ENCODE results near the gene SLC35B2.

The SLC35B2 gene

GRCh38 chr6:44278774-44279697 lies 21.7 kb upstream of the SLC35B2 start:
- H2BK5ac ChIP-seq (ENCODE audit: low read length): no peak overlapping the region
- DNase-seq: no peak
- no peak overlapping the region for H3K23ac ChIP-seq (ENCODE audit: low read length)
- H3K18ac ChIP-seq (ENCODE audit: low read length): no peak overlapping the region
- no peak overlapping the region for H3K9ac ChIP-seq (ENCODE audit: low read length)
- no peak overlapping the region for H3K4ac ChIP-seq (ENCODE audit: low read depth, low read length)
- H3K4me2 ChIP-seq (ENCODE audit: low read length): no peak overlapping the region
- WGBS (ENCODE audit: extremely low coverage, insufficient coverage, low lambda C conversion rate): no CpG with 5 or more reads among the region's 9 CpGs
- no peak overlapping the region for H3K4me3 ChIP-seq (ENCODE audit: low read length)
- no peaks in the 10 kb centered on the region for H3K36me3 ChIP-seq (ENCODE audit: control insufficient read depth, insufficient read depth, low read length)
- no peak overlapping the region for H3K56ac ChIP-seq (ENCODE audit: low read length)
- no peaks in the 10 kb centered on the region for H3K79me2 ChIP-seq (ENCODE audit: control insufficient read depth, insufficient read depth, low read length)
- no peak overlapping the region for H2AK5ac ChIP-seq (ENCODE audit: low read length)
- no peak overlapping the region for H3K27ac ChIP-seq (ENCODE audit: low read depth, low read length)
- H2BK15ac ChIP-seq (replicated peaks; ENCODE audit: low read depth): no peak overlapping the region
- H4K8ac ChIP-seq (ENCODE audit: low read depth, low read length): no peak overlapping the region
- H2BK120ac ChIP-seq (ENCODE audit: low read depth, low read length): no peak overlapping the region
- no peaks in the 10 kb centered on the region for H3K4me1 ChIP-seq (ENCODE audit: control insufficient read depth, low read depth, low read length)
- H3K79me1 ChIP-seq (ENCODE audit: low read length): no peaks in the 10 kb centered on the region
- no peak overlapping the region for H4K5ac ChIP-seq (ENCODE audit: low read length)
- H3K27me3 ChIP-seq (ENCODE audit: insufficient read depth, low read length, poor library complexity): no peaks in the 10 kb centered on the region

GRCh38 chr6:44278315-44278714 lies 21.0 kb upstream of the SLC35B2 start:
- Histone ChIP-seq H3K18ac (ENCODE audit: low read length) (no peak overlapping the region), H3K4ac (ENCODE audit: low read depth, low read length) (no peak overlapping the region), H2BK15ac (replicated peaks; ENCODE audit: low read depth) (no peak overlapping the region), H2BK120ac (ENCODE audit: low read depth, low read length) (no peak overlapping the region), H2AK5ac (ENCODE audit: low read length) (no peak overlapping the region), H4K5ac (ENCODE audit: low read length) (no peak overlapping the region), H3K56ac (ENCODE audit: low read length) (no peak overlapping the region), H3K4me1 (ENCODE audit: control insufficient read depth, low read depth, low read length) (no peaks in the 10 kb centered on the region), H3K27me3 (ENCODE audit: insufficient read depth, low read length, poor library complexity) (no peaks in the 10 kb centered on the region), H4K8ac (ENCODE audit: low read depth, low read length) (no peak overlapping the region), H3K27ac (ENCODE audit: low read depth, low read length) (no peak overlapping the region), H3K36me3 (ENCODE audit: control insufficient read depth, insufficient read depth, low read length) (no peaks in the 10 kb centered on the region), H3K9ac (ENCODE audit: low read length) (no peak overlapping the region), H3K23ac (ENCODE audit: low read length) (no peak overlapping the region), H3K79me2 (ENCODE audit: control insufficient read depth, insufficient read depth, low read length) (no peaks in the 10 kb centered on the region), H2BK5ac (ENCODE audit: low read length) (no peak overlapping the region), H3K4me2 (ENCODE audit: low read length) (no peak overlapping the region), H3K79me1 (ENCODE audit: low read length) (no peaks in the 10 kb centered on the region), H3K4me3 (ENCODE audit: low read length) (no peak overlapping the region)
- DNase-seq: no peak
- no CpG with 5 or more reads among the region's 3 CpGs for WGBS (ENCODE audit: extremely low coverage, insufficient coverage, low lambda C conversion rate)

- no peak overlapping the region for H2BK120ac ChIP-seq (ENCODE audit: low read depth, low read length)
- no peaks in the 10 kb centered on the region for H3K4me1 ChIP-seq (ENCODE audit: control insufficient read depth, low read depth, low read length)
- H3K56ac ChIP-seq (ENCODE audit: low read length): no peak overlapping the region
- H2BK5ac ChIP-seq (ENCODE audit: low read length): no peak overlapping the region
- H3K36me3 ChIP-seq (ENCODE audit: control insufficient read depth, insufficient read depth, low read length): no peaks in the 10 kb centered on the region
- no peak for DNase-seq
- H3K4me3 ChIP-seq (ENCODE audit: low read length): no peak overlapping the region
- H3K4me2 ChIP-seq (ENCODE audit: low read length): no peak overlapping the region
- no peak overlapping the region for H3K23ac ChIP-seq (ENCODE audit: low read length)
- no CpG with 5 or more reads among the region's 7 CpGs for WGBS (ENCODE audit: extremely low coverage, insufficient coverage, low lambda C conversion rate)
- no peak overlapping the region for H3K4ac ChIP-seq (ENCODE audit: low read depth, low read length)
- no peaks in the 10 kb centered on the region for H3K79me2 ChIP-seq (ENCODE audit: control insufficient read depth, insufficient read depth, low read length)
- no peak overlapping the region for H4K5ac ChIP-seq (ENCODE audit: low read length)
- H3K18ac ChIP-seq (ENCODE audit: low read length): no peak overlapping the region
- no peaks in the 10 kb centered on the region for H3K27me3 ChIP-seq (ENCODE audit: insufficient read depth, low read length, poor library complexity)
- no peak overlapping the region for H4K8ac ChIP-seq (ENCODE audit: low read depth, low read length)
- H3K27ac ChIP-seq (ENCODE audit: low read depth, low read length): no peak overlapping the region
- H3K79me1 ChIP-seq (ENCODE audit: low read length): no peaks in the 10 kb centered on the region
- H2BK15ac ChIP-seq (replicated peaks; ENCODE audit: low read depth): no peak overlapping the region
- no peak overlapping the region for H3K9ac ChIP-seq (ENCODE audit: low read length)
- H2AK5ac ChIP-seq (ENCODE audit: low read length): no peak overlapping the region
Observed at GRCh38 chr6:44277763-44278162, 20.4 kb upstream of the SLC35B2 start.

- H3K4me1 ChIP-seq (ENCODE audit: control insufficient read depth, low read depth, low read length): no peaks in the 10 kb centered on the region
- no peak overlapping the region for H3K18ac ChIP-seq (ENCODE audit: low read length)
- H3K27me3 ChIP-seq (ENCODE audit: insufficient read depth, low read length, poor library complexity): no peaks in the 10 kb centered on the region
- no peak overlapping the region for H3K27ac ChIP-seq (ENCODE audit: low read depth, low read length)
- no peaks in the 10 kb centered on the region for H3K36me3 ChIP-seq (ENCODE audit: control insufficient read depth, insufficient read depth, low read length)
- no peak overlapping the region for H4K5ac ChIP-seq (ENCODE audit: low read length)
- H3K4me3 ChIP-seq (ENCODE audit: low read length): no peak overlapping the region
- H3K9ac ChIP-seq (ENCODE audit: low read length): no peak overlapping the region
- H4K8ac ChIP-seq (ENCODE audit: low read depth, low read length): no peak overlapping the region
- no peak overlapping the region for H2BK120ac ChIP-seq (ENCODE audit: low read depth, low read length)
- no peak overlapping the region for H3K4me2 ChIP-seq (ENCODE audit: low read length)
- DNase-seq: no peak
- no CpG with 5 or more reads among the region's 23 CpGs for WGBS (ENCODE audit: extremely low coverage, insufficient coverage, low lambda C conversion rate)
- H3K4ac ChIP-seq (ENCODE audit: low read depth, low read length): no peak overlapping the region
- no peak overlapping the region for H2BK5ac ChIP-seq (ENCODE audit: low read length)
- H3K23ac ChIP-seq (ENCODE audit: low read length): no peak overlapping the region
- H3K56ac ChIP-seq (ENCODE audit: low read length): no peak overlapping the region
- no peaks in the 10 kb centered on the region for H3K79me2 ChIP-seq (ENCODE audit: control insufficient read depth, insufficient read depth, low read length)
- no peak overlapping the region for H2AK5ac ChIP-seq (ENCODE audit: low read length)
- no peak overlapping the region for H2BK15ac ChIP-seq (replicated peaks; ENCODE audit: low read depth)
- no peaks in the 10 kb centered on the region for H3K79me1 ChIP-seq (ENCODE audit: low read length)
Observed at GRCh38 chr6:44276667-44277640, 19.6 kb upstream of the SLC35B2 start.

- H2BK15ac ChIP-seq (replicated peaks; ENCODE audit: low read depth): no peak overlapping the region
Observed at GRCh38 chr6:44275749-44276648, 18.7 kb upstream of the SLC35B2 start.

More at GRCh38 chr6:44275749-44276648, 18.7 kb upstream of the SLC35B2 start:
- H3K36me3 ChIP-seq (ENCODE audit: control insufficient read depth, insufficient read depth, low read length): no peaks in the 10 kb centered on the region
- no peak overlapping the region for H3K56ac ChIP-seq (ENCODE audit: low read length)
- H3K79me2 ChIP-seq (ENCODE audit: control insufficient read depth, insufficient read depth, low read length): no peaks in the 10 kb centered on the region
- H3K18ac ChIP-seq (ENCODE audit: low read length): no peak overlapping the region
- DNase-seq: no peak
- no peak overlapping the region for H3K23ac ChIP-seq (ENCODE audit: low read length)
- no peak overlapping the region for H4K5ac ChIP-seq (ENCODE audit: low read length)
- H3K4me2 ChIP-seq (ENCODE audit: low read length): no peak overlapping the region
- no peak overlapping the region for H4K8ac ChIP-seq (ENCODE audit: low read depth, low read length)
- H3K4me1 ChIP-seq (ENCODE audit: control insufficient read depth, low read depth, low read length): no peaks in the 10 kb centered on the region
- no peak overlapping the region for H3K9ac ChIP-seq (ENCODE audit: low read length)
- H3K4me3 ChIP-seq (ENCODE audit: low read length): no peak overlapping the region
- no peaks in the 10 kb centered on the region for H3K27me3 ChIP-seq (ENCODE audit: insufficient read depth, low read length, poor library complexity)
- no peak overlapping the region for H3K27ac ChIP-seq (ENCODE audit: low read depth, low read length)
- H2BK5ac ChIP-seq (ENCODE audit: low read length): no peak overlapping the region
- no peak overlapping the region for H2BK120ac ChIP-seq (ENCODE audit: low read depth, low read length)
- no peak overlapping the region for H2AK5ac ChIP-seq (ENCODE audit: low read length)
- WGBS (ENCODE audit: extremely low coverage, insufficient coverage, low lambda C conversion rate): no CpG with 5 or more reads among the region's 109 CpGs
- H3K4ac ChIP-seq (ENCODE audit: low read depth, low read length): no peak overlapping the region
- H3K79me1 ChIP-seq (ENCODE audit: low read length): no peaks in the 10 kb centered on the region

All from mesendoderm (in vitro differentiated cells).